ENCODE results near the gene CFAP46. TPM values are rescaled to one million over a fixed set of nuclear protein-coding genes. Genes with fewer than 3 reads are reported as not detected.

CFAP46 gene
- total and polyA plus RNA-seq, 2 experiments from 2014 or later: 3.1 to 5.4 TPM

- no peak for TF ChIP-seq EZH2phosphoT487 (IDR thresholded peaks at IDR 0.05; ENCODE audit: unreplicated experiment)
- TF ChIP-seq CTCF (conservative IDR thresholded peaks at IDR 0.05; ENCODE audit: low read depth in 2 of 2): no peak
Measured at GRCh38 chr10:132779549-132780294, 162.6 kb downstream of the CFAP46 start (continued).

GRCh38 chr10:132777441-132777840, 164.9 kb downstream of the CFAP46 start:
- Histone ChIP-seq H3K4me1 (ENCODE audit: insufficient read depth) (no peaks in the 10 kb centered on the region), H3K79me2 (replicated peaks; ENCODE audit: insufficient read depth) (no peaks in the 10 kb centered on the region), H3K4me2 (no peak overlapping the region), H2AFZ (no peak overlapping the region), H3K4me3 (no peak overlapping the region), H3K27ac (ENCODE audit: low read depth) (no peak overlapping the region), H4K20me1 (replicated peaks; ENCODE audit: insufficient read depth) (no peaks in the 10 kb centered on the region; the same call in 1 of the 2 replicates), H3K27me3 (ENCODE audit: insufficient read depth) (peaks cover 11% of the 10 kb centered on the region), H3K9me2 (ENCODE audit: insufficient read depth) (no peaks in the 10 kb centered on the region), H3F3A (replicated peaks; ENCODE audit: low read depth) (no peaks in the 10 kb centered on the region), H3K36me3 (ENCODE audit: insufficient read depth) (no peaks in the 10 kb centered on the region)
- no peaks in the 10 kb centered on the region; the same call in 1 of the 3 replicates for H3K9me3 Mint-ChIP-seq
- peaks cover 7% of the 10 kb centered on the region for H3K36me3 Mint-ChIP-seq (ENCODE audit: low read depth)
- H3K27me3 Mint-ChIP-seq (ENCODE audit: insufficient read depth, low read depth, poor library complexity): peaks cover 23% of the 10 kb centered on the region
- H3K4me1 Mint-ChIP-seq: peaks cover 5% of the 10 kb centered on the region; the same call in 2 of the 3 replicates
- no peak for TF ChIP-seq ZNF114 (CRISPR knock-in tag; IDR thresholded peaks at IDR 0.05)
- TF ChIP-seq CTCF (conservative IDR thresholded peaks at IDR 0.05; ENCODE audit: low read depth in 2 of 2): no peak
- no peak for TF ChIP-seq POLR2AphosphoS5 (IDR thresholded peaks at IDR 0.05; ENCODE audit: low read depth)
- no peak overlapping the region for H3K27ac Mint-ChIP-seq
- H3K4me3 Mint-ChIP-seq: no peak overlapping the region
- no peak for DNase-seq (ENCODE audit: low spot score)
- ATAC-seq: no peak

GRCh38 chr10:132776821-132777220, 165.5 kb downstream of the CFAP46 start:
- Histone ChIP-seq H3K79me2 (replicated peaks; ENCODE audit: insufficient read depth) (no peaks in the 10 kb centered on the region), H3K36me3 (ENCODE audit: insufficient read depth) (no peaks in the 10 kb centered on the region), H3K4me1 (ENCODE audit: insufficient read depth) (no peaks in the 10 kb centered on the region), H3K9me2 (ENCODE audit: insufficient read depth) (no peaks in the 10 kb centered on the region), H2AFZ (no peak overlapping the region), H3F3A (replicated peaks; ENCODE audit: low read depth) (no peaks in the 10 kb centered on the region), H3K27ac (ENCODE audit: low read depth) (no peak overlapping the region), H3K27me3 (ENCODE audit: insufficient read depth) (peaks cover 5% of the 10 kb centered on the region; the same call in 1 of the 2 replicates), H3K4me3 (no peak overlapping the region), H3K4me2 (no peak overlapping the region), H4K20me1 (replicated peaks; ENCODE audit: insufficient read depth) (no peaks in the 10 kb centered on the region; the same call in 1 of the 2 replicates)
- no peak for ATAC-seq
- H3K36me3 Mint-ChIP-seq (ENCODE audit: low read depth): peaks cover 6% of the 10 kb centered on the region
- H3K27ac Mint-ChIP-seq: no peak overlapping the region
- peaks cover 5% of the 10 kb centered on the region; the same call in 2 of the 3 replicates for H3K4me1 Mint-ChIP-seq
- no peak overlapping the region for H3K4me3 Mint-ChIP-seq
- no peaks in the 10 kb centered on the region; the same call in 1 of the 3 replicates for H3K9me3 Mint-ChIP-seq
- TF ChIP-seq ZNF331 (CRISPR knock-in tag; IDR thresholded peaks at IDR 0.05; ENCODE audit: low read depth): no peak
- TF ChIP-seq NANOG (IDR thresholded peaks at IDR 0.05; ENCODE audit: borderline replicate concordance): no peak
- no peak for TF ChIP-seq STAT1 (IDR thresholded peaks at IDR 0.05; ENCODE audit: unreplicated experiment)
- no peak for TF ChIP-seq CREB1 (CRISPR knock-in tag; IDR thresholded peaks at IDR 0.05; ENCODE audit: low read depth)
- no peak for TF ChIP-seq EZH2 (IDR thresholded peaks at IDR 0.05; ENCODE audit: low read depth, unreplicated experiment)
- no peak for TF ChIP-seq ETS1 (IDR thresholded peaks at IDR 0.05)
- no peak for TF ChIP-seq POLR2AphosphoS5 (IDR thresholded peaks at IDR 0.05; ENCODE audit: low read depth)
- no peak for TF ChIP-seq EZH2phosphoT487 (IDR thresholded peaks at IDR 0.05; ENCODE audit: unreplicated experiment)
- peaks cover 17% of the 10 kb centered on the region for H3K27me3 Mint-ChIP-seq (ENCODE audit: insufficient read depth, low read depth, poor library complexity)
- DNase-seq (ENCODE audit: low spot score): no peak
